SK-N-MC (cell line): Measurements from ENCODE around the gene CCDC57.

Source experiments
- EZH2 ChIP-seq: fragments of 200-600 bp; sonication (generic); IDR thresholded peaks from one replicate; pipeline ENCODE4 v1.6.1; 2017; ENCODE audit warnings: antibody characterized with exemption
- POLR2AphosphoS5 ChIP-seq: IDR thresholded peaks from 2 replicates; pipeline ENCODE4 v1.6.1; 2012; ENCODE audit warnings: mild to moderate bottlenecking, low read depth, low read length, borderline replicate concordance

GRCh38 chr17:82240506-82241182 lies 28.0 kb upstream of the CCDC57 start:
- TF ChIP-seq EZH2 (no peak), POLR2AphosphoS5 (no peak)
